NCI-H1694 (cell line): Measurements from ENCODE around the gene ATXN8OS.
"Not testable (repeated sequence)": the region's sequence is repeated elsewhere in the genome, so short reads cannot be mapped to it uniquely, and the experiment has no call there.

Experiments used
- DNase-seq: peaks from one replicate; lab custom pipeline; 2025; lab: John Stamatoyannopoulos, UW

Gene ATXN8OS

DNA sequence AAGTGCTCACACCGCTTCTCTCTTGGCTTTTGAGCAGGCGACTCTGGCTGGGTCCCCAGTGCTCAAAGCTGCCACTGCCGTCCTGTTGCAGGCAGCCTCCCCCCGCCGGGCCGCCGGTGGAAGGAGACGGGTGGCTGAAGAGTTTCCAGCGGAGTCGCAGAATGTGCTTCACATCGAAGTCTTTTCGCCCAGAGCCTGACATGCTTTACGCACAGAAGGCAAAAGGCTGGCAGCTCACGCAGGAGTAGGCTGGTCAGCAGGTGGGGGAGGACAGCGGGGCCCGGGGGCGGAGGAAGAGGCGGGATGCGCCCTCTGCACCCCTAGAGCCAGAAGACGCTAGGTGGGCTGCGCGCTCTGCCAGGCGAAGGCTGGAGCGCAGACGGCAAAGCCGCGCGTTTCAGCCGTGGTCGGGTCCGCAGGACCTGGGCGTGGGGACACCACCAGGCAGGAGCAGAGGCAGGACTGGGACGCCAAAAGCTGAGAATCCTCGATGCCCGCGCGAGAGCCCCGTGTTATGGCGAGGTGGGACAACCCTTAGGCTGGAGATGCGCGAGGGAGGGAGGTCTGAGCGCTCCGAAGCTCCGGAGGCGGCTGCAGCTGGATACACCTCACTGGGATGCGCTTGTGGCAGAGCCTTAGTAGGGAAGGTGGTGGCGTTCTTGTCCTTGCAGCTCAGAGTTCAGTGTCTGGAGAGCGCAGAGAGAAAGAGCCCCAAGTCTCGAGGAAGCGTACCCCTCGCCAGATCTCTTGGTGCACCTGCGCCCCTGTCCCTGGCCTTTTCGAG, at the start of gene ATXN8OS:
Gene ATXN8OS (plus strand): TSS at position 329 of the 784 bp plus-strand sequence.
- DNase-seq = no peak

GRCh38 chr13:70080012-70080411, 27.6 kb upstream of the ATXN8OS start:
- no peak for DNase-seq

GRCh38 chr13:70087247-70087646, 20.4 kb upstream of the ATXN8OS start:
- DNase-seq = no peak

- DNase-seq = no peak
Measured at GRCh38 chr13:70088926-70089325, 18.7 kb upstream of the ATXN8OS start.

- DNase-seq = no peak
Measured at GRCh38 chr13:70090036-70090723, 17.4 kb upstream of the ATXN8OS start.

- DNase-seq = no peak
Measured at GRCh38 chr13:70098669-70099068, 9.0 kb upstream of the ATXN8OS start.

DNA sequence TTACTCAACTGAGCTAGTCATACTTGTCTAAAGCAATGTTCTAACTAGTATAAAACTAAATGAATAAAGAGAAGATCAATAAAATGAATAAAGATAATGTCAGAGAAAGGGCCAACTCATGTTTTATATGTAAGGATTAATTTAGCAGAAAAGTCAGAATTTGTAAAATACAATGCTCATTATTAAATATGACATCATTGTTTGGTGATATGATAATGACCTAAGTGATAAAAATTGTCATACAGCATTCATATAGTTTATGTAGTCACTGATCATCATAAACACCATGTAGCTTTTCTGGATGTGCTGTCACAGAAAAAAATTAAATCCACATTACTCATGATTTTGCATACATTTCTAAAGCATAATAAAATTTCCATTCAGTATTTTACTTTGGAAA, 3.1 kb upstream of the ATXN8OS start:
- DNase-seq = no peak

DNA sequence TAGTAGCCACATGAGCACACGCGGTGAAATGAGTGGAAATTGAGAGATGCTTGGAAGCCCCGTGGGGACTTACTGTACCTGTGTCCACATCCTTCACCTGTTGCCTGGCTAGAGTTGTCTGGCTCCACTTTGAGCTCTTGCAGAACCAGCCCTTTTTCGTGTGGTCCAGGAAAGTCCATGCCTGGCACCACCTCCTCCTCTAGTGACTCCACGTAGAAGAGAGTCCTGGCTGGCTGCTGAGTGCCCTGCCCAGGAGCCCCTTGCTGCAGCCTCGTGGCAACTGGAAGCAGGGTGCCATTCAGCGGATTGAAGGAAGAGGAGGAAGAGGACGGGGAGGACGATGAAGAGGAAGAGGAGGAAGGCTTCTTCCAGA, 515 bp upstream of the ATXN8OS start:
- DNase-seq = no peak

DNA sequence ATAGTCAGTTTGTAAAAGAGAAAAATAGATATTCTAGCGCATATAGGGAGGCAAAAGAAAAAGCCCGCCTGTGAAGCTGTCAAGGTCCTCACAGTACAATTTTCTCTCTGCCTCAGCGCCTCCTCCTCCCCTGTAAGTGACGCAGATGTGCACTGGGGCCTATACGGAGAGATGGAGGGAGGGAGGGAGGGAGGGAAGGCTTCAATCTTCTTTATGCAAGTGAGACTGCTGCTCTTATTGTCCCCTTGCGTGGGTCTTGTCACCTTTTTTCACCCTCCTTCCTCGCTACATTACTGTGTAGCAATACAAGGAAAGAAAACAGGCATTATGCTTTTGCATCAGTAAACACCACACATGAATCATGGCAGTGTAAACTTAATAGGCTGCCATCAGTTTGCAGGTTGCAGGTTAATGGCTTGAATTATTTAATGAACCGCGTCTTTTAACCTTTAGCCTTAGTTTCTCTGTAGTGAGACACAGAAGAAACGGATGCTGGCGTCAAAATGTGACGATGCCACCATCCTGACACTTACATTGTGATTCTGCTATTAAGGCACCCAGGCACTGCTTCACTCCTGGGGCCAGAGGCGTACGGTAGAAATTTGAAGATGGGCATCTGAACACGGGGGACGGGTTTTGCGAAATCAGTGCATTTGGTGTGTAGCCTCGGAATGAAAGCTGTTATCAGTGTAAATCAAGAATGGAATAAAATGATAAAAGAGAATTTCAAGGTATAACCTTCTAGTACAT, 905 bp downstream of the ATXN8OS start, which contains the start of gene KLHL1:
Gene KLHL1 (minus strand): TSS at position 97 of the 750 bp plus-strand sequence. CDS start 753 bp downstream, outside the sequence.
- DNase-seq = no peak

DNA sequence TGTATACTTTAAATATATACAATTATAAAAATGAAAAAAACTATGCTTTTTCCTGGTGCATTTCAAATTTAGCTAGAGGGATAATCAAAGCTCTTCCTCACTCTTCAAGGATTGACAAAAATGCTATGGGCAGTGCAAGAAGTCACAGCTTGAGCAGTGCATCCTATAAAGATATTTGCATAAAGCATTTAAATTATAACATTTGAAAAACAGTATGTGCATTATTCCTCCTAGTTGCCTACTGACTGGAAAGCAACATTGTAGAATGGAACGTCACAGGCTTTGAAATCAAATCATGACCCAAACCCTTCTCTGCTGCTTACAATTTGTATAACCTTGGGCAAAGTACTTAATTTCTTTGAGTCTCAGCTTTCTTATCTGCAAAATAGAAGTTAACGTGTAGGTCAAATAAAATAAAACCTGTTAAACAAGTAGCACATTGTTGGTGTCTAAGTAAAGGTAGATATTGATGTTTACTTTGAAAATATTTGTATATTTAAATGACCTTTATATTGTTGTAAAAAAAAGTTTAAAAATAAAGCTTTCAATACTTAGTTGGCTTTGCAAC, 9.8 kb downstream of the ATXN8OS start:
- no peak for DNase-seq

DNA sequence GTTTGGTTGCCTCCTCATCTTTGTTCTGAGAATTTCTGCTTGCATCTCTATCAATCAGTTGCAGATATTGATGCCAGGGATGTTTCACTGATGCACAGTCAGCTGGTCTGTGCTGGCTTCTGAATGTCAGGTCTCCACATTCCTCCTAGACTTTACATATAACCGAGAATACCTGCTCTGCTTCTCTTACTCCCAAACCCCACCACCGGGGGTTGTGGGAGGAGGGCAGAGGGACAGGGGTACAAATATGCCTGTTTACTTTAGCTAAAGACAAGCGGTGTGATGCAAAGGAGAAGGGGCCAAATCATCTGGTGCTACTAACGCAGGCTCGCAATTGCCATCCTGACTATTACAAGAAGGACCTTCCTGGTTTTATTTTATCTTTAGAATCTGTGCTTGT, 18.1 kb downstream of the ATXN8OS start:
- no peak for DNase-seq

- no peak for DNase-seq
Measured at GRCh38 chr13:70128098-70128497, 20.5 kb downstream of the ATXN8OS start.

- DNase-seq = not testable (repeated sequence)
Measured at GRCh38 chr13:70142658-70143057, 35.0 kb downstream of the ATXN8OS start.

DNA sequence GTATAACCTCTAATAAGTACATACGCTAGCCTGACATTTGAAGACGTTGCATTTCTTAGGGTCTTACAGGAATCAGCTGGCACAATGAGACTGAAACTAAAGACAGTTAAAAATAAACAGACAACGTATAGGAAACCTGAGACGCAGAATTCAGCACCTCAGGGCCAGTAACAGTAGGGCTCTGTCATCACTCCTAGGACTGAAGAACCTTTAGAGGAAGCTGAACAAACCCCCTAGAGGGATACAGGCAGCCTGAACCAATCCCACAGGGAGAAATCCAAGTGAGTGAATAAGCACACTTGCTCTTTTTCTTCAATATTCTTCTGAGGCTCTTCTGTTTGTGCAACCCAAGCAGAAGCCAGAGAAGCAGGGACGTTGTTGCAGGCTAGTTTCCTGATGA, 54.5 kb downstream of the ATXN8OS start:
- no peak for DNase-seq

DNA sequence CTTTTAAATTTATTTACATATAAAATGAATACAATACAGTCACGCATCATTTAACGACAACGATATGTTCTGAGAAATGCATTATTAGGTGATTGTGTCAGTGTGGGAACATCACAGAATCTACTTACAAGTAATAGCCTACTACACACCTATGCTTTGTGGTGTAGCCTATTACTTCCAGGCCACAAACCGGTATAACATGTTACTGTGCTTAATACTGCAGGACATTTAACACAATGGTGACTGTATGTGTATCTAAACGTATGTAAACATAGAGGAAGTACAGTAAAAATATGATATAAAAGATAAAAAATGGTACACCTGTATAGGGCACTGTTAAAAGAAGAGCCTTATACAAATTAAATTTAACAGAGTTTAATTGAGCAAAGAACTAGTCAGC, 63.1 kb downstream of the ATXN8OS start:
- DNase-seq = no peak

DNA sequence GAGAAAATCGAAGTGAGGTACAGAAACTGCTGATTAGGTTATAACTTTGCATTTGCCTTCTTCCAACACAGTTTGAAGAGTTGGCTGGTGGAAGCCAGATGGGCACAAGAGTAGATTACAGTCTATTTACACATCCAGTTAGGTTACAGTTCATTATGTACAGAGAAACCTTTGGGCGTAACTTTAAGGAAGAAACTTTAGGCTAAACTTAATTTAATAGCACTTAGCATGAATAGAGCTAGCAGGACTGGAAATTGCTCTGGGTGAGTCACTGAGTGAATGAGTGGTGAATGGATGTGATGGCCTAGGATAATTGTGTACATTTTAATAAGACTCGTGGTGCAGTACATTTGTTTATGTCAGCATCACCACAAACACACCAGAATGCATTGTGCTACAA, 63.5 kb downstream of the ATXN8OS start:
- DNase-seq = no peak

DNA sequence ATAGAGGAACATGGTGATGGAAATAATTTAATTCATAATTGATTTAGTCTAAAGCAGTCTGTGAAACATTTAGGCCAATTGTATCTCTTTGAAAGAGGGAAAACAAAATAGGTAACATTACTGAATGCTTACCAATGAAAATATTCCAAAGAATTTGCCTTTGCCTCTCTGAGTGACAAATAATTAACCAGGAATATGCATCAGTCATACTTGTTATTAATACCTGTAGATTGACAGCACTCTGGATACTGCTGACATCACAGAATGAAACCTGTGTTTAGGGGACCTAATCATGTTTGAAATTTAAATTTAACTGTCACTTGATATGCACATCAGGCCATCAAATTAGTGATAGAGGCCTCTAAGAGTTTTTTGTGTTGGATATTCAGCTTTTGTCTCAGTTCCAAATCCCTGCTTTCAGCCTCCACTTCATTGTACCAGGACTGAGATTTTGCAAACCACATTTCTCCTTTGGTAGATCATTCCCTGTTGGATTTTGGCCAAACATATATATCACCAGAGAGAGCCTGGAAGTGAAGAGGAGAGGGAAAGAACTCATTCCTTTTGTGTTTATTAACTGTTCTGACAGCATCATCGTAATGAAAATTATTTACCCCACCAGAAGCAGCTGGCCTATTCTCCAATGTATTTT, 65.4 kb downstream of the ATXN8OS start:
- DNase-seq = no peak

GRCh38 chr13:70173598-70173959, 66.0 kb downstream of the ATXN8OS start:
- no peak for DNase-seq

GRCh38 chr13:70178346-70178745, 70.7 kb downstream of the ATXN8OS start:
- DNase-seq = no peak
